HG03571 (cell line): ENCODE measurements around the gene RAD21L1.

Experiments used
- ATAC-seq: cut with Tn5 transposase; IDR thresholded peaks from one replicate; pipeline ENCODE4 v1.9.1; 2021; ENCODE audit not compliant: unreplicated experiment

RAD21L1 gene

GRCh38 chr20:1225783-1226654, at the start of gene RAD21L1:
Gene RAD21L1, plus strand, starts transcription at chr20:1226044. Its CDS starts 2,410 bp downstream, at chr20:1228454.
- no peak for ATAC-seq

DNA sequence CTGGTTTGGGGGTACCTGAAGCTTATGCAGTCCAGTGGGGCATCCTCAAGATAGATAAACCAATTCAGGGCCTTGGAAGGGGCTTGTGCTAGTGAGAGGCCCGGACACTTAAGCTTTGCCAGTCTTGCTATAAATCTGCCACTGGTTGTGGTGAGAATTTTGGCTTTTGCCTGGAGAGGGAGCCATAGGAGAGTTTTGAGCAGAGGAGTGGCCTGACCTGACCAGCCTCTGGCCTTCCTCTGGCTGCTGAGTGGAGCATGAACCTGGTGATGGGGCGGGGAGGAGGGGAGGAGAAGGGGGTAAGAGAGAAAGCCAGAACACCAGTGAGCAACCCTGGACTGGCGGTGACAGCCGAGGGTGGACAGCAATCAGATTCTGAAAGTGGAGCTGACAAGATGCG, 48.2 kb upstream of the RAD21L1 start:
- no peak for ATAC-seq

GRCh38 chr20:1178103-1178502, 47.7 kb upstream of the RAD21L1 start:
- ATAC-seq, result no peak

DNA sequence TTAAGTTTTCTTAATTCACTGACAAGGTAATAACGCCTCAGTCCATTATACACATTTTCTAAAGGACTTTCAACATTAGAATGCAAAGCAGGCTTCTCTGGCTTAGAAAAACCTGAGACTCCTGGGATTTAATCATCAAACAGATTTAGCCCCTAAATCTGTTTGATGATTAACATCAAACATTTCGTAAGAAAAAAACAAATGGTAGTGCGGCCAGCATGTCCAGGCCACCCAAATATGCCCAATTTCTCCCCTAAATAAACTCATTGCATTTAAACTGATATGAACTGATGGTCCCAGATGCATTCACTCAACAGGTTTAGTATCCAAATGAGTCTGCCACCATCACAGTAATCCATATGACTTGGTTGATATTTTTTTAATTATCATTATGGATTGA, 47.2 kb upstream of the RAD21L1 start:
- no peak for ATAC-seq

DNA sequence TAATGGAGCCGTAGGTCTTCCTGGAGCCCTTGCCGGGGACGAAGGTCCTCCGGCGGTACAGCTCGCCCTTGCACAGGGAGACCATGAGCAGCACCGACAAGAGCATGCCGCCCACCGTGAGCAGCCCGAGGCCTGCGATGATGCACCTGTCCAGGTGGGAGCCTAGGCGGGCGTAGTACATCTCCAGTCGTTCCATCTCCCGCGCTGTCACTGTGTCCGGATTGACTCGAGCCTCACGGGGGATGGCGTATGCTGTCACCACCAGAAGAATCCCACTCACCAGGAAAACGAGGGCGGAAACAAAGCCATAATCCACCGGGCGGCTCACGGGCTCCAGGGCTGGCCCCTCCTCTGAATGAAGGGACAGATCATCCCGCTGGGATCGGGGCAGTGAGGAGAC, 44.9 kb upstream of the RAD21L1 start:
- no peak for ATAC-seq

GRCh38 chr20:1182106-1182505, 43.7 kb upstream of the RAD21L1 start:
- ATAC-seq, result no peak

DNA sequence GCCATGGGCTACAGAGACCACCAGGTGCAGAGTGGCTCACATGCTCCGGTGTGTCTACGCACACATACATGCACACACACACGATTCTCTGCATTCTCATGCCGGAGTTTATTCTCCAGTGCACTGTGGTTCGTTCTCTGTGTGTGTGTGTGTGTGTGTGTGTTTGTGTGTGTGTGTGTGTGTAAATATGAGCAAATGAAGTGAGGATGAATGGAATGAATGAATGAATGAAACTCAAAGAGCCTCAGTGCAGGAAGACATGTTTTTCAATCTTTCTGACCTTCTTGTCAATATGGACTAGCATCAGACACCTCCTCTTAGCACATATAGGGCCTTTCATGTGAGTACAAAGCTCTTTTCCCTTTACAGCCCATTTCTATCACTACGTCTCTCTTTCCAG, 42.7 kb upstream of the RAD21L1 start:
- no peak for ATAC-seq

- no peak for ATAC-seq
Measured at GRCh38 chr20:1184260-1184637, 41.6 kb upstream of the RAD21L1 start.

DNA sequence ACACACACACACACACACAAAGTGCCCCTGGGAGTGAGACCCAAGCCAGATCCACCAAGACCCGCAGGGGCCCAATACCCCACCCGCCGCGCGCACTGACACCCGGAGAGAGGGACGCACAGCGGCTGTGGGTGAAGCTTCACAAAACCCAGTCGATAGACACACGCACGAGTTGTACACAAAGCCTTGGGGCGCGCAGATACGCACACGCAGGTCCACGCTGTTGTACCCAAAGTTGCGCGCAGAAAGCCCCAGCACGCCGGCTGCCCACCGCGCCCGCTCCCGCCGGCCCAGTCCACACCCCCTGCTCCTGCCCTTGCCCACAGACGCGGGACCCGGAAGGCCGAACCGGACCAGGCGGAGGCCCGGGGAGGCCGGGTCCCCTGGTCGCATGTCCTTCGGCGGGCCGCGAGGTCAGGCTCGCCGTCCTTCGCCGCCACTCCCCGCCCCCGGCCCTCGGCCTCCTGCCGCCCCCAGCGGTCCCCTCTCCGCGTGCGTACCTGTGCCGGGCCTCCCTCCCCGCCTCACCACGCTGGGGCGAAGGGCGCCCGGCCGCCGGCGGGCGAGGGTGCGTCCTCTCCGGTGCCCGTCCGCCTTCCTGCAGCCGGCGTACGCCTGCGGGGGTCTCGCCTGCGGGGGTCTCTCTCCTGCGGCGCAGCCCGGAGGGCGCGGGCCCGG, 41.1 kb upstream of the RAD21L1 start, which contains the start of gene TMEM74B:
TSS of gene TMEM74B (minus strand) at position 344 of the 678 bp plus-strand sequence. CDS start 1,180 bp downstream, outside the sequence.
- ATAC-seq, result no peak

- no peak for ATAC-seq
Measured at GRCh38 chr20:1185316-1185741, 40.5 kb upstream of the RAD21L1 start.

DNA sequence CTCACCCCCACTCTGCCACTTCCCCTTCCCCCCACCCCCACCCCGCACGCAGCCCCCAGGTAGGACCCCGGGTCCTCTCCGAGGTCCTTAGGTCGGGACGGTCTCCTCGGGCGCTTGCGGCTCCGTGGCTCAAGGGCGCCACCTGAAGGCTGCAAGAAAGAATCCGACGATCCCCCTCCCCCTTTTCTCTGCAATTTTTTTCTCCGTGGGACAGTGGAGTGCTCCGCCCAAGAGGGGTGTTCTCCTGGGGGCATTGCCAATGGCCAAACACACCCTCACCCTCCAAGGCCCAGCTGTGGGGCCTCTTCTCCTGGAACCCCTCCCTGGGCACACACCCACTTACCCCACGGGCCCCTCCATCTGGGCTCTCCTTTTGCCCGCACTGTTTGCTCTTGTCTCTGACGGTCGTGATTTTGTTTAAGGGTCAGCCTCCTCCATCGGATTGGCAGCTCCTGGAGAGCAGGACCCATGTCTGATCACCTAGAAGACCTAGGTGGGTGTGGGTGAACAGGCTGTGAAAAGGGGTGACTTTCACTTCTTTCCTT, 40.0 kb upstream of the RAD21L1 start:
- ATAC-seq, result no peak

DNA sequence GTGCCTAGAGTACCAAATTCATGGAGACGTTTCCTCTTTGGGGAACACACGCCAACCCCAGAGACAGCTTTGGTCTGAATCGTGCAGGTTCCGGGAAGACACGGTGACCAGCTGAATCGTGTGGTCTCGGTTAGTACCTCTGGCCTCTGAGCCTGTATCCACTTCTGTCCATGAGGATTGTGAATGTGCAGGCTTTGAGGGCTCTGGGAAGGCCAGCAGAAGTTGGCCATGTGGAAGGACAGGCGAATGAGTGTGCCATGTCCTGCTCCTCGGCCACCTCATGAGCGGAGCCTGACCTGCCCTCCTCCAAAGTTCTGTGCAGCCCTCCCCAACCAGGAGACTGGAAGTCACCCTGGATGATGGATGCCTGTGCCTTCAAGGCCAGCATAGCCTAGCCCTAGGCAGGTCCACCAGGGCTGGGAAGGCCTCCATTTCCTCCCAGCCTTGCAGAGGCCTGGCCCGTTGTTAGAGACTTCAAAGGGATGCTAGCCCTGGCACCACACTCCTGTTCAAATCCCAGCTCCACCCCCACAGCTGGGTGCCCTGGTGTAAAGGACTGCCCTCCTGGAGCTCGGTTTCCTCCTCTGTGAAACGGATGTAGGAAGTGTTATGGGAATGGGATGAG, 39.4 kb upstream of the RAD21L1 start:
- no peak for ATAC-seq

- no peak for ATAC-seq
Measured at GRCh38 chr20:1187605-1188171, 38.2 kb upstream of the RAD21L1 start.

GRCh38 chr20:1188347-1188746, 37.5 kb upstream of the RAD21L1 start:
- no peak for ATAC-seq

DNA sequence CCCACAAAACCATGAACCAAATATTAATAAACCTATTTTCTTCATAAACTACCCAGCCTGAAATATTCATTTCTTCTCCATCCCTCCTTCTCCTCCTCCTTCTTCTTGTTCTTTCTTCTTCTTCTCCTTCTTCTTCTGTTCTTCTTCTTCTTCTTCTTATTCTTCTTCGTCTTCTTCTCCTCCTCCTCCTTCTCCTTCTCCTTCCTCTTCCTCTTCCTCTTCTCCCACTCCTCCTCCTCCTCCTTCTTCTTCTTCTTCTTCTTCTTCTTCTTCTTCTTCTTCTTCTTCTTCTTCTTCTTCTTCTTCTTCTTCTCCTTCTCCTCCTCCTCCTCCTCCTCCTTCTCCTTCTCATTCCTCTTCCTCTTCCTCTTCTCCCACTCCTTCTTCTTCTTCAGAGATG, 36.0 kb upstream of the RAD21L1 start:
- ATAC-seq, result no peak

DNA sequence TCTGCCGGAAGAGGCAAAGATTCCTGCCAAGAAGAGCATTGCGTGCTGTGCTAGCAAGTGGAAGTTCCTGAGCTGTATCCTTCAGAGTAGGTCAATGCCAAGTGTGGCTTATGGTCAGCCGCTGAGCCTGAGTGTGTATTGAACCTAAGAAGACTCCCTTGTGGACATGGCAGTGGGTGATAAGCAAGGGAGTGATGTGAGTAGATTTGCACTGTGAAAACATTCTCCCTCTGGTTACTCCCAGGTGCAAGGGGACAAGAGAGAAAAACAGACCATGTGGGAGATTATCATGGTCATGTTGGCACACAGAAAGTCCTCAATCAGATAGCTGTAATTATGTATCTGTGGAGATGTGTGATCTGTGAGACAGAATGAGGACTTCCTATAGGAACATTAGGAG, 35.0 kb upstream of the RAD21L1 start:
- no peak for ATAC-seq

GRCh38 chr20:1191299-1191698, 34.5 kb upstream of the RAD21L1 start:
- no peak for ATAC-seq

DNA sequence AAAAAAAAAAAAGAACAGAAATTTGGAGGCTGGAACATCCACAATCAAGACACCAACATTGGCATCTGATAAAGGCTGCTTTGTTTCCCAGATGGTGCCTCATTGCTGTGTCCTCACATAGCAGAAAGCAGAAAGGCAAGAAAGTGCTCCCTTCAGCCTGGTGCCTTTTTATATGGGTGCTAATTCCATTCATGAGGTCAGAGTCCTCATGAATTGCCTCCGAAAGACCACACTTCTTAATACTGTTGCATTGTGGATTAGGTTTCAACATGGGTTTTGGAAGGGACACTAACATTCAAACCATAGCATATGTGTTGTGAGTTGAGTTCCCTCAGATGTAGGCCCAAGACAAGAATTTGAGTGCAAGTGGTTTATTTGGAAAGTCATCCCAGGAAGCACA, 30.6 kb upstream of the RAD21L1 start:
- no peak for ATAC-seq

DNA sequence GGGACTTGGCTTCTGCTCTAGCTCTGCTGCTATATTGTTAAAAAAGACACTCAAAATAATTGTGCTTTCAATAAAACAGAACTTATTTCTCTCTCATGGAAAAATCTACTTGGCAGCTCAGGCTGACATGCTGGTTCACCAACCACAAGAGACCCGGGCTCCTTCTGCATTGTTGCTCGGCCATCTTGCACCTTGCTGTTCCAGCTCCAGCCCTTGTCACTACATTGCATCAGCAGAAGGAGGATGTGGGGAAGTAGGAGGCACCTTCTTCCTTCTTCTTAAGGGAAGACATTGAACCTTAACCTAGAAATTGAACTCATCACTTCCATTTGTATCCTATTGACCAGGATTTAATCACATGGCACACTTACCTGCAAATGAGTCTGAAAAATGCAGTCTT, 29.2 kb upstream of the RAD21L1 start:
- ATAC-seq, result no peak

- no peak for ATAC-seq
Measured at GRCh38 chr20:1197801-1198200, 28.0 kb upstream of the RAD21L1 start.

- no peak for ATAC-seq
Measured at GRCh38 chr20:1198751-1199150, 27.1 kb upstream of the RAD21L1 start.
